ENCODE measurements around the gene COPZ2. TPM values are rescaled to one million over a fixed set of nuclear protein-coding genes. Genes with fewer than 3 reads are reported as not detected.
"Not testable (repeated sequence)": the region's sequence is repeated elsewhere in the genome, so short reads cannot be mapped to it uniquely, and the experiment has no call there.

The COPZ2 gene
- total and polyA plus RNA-seq, 4 donors, result 7.8 to 137 (median 31.3) TPM

- Histone ChIP-seq H3K27ac (ENCODE audit: low read depth, low read length) (no peak overlapping the region), H3K4me1 (ENCODE audit: control insufficient read depth, insufficient read depth, low read length) (no peaks in the 10 kb centered on the region), H3K27me3 (ENCODE audit: control insufficient read depth, insufficient read depth, low read length) (no peaks in the 10 kb centered on the region), H3K4me3 (ENCODE audit: low read depth, low read length) (no peak overlapping the region), H3K9me3 (ENCODE audit: control insufficient read depth, insufficient read depth, low read length) (no peaks in the 10 kb centered on the region), H3K36me3 (ENCODE audit: control insufficient read depth, insufficient read depth, low read length) (peaks cover 36% of the 10 kb centered on the region)
- WGBS (ENCODE audit: insufficient coverage), result 76% methylated on average over 3 of the region's 3 CpGs
- no peak for DNase-seq (ENCODE audit: low read depth in 4 of 6, low spot score in 6 of 6)
These were observed 30.9 kb upstream of the COPZ2 start for GRCh38 chr17:48068491-48068961.

- H3K27me3 ChIP-seq (ENCODE audit: control insufficient read depth, insufficient read depth, low read length); H3K27ac ChIP-seq (ENCODE audit: low read depth, low read length); H3K9me3 ChIP-seq (ENCODE audit: control insufficient read depth, insufficient read depth, low read length); DNase-seq (ENCODE audit: low read depth in 4 of 6, low spot score in 6 of 6); H3K4me3 ChIP-seq (ENCODE audit: low read depth, low read length); H3K4me1 ChIP-seq (ENCODE audit: control insufficient read depth, insufficient read depth, low read length): not testable (repeated sequence)
- peaks cover 32% of the 10 kb centered on the region for H3K36me3 ChIP-seq (ENCODE audit: control insufficient read depth, insufficient read depth, low read length)
- WGBS (ENCODE audit: insufficient coverage), result no CpG with 5 or more reads among the region's 2 CpGs
These were observed 30.2 kb upstream of the COPZ2 start for GRCh38 chr17:48067808-48068207.

- WGBS (ENCODE audit: insufficient coverage), result 100% methylated on average over 1 of the region's 3 CpGs
- H3K36me3 ChIP-seq (ENCODE audit: control insufficient read depth, insufficient read depth, low read length), result peaks cover 34% of the 10 kb centered on the region
These were observed 29.6 kb upstream of the COPZ2 start for GRCh38 chr17:48067245-48067644.

GRCh38 chr17:48066656-48067055, 29.1 kb upstream of the COPZ2 start:
- no peaks in the 10 kb centered on the region for H3K9me3 ChIP-seq (ENCODE audit: control insufficient read depth, insufficient read depth, low read length)
- no peak overlapping the region for H3K27ac ChIP-seq (ENCODE audit: low read depth, low read length)
- no peaks in the 10 kb centered on the region for H3K4me1 ChIP-seq (ENCODE audit: control insufficient read depth, insufficient read depth, low read length)
- peaks cover 37% of the 10 kb centered on the region for H3K36me3 ChIP-seq (ENCODE audit: control insufficient read depth, insufficient read depth, low read length)
- no peaks in the 10 kb centered on the region for H3K27me3 ChIP-seq (ENCODE audit: control insufficient read depth, insufficient read depth, low read length)
- WGBS (ENCODE audit: insufficient coverage), result 89% methylated on average over 1 of the region's 1 CpG
- no peak for DNase-seq (ENCODE audit: low read depth in 4 of 6, low spot score in 6 of 6)
- no peak overlapping the region for H3K4me3 ChIP-seq (ENCODE audit: low read depth, low read length)

More at GRCh38 chr17:48067245-48067644, 29.6 kb upstream of the COPZ2 start:
- no peak for DNase-seq (ENCODE audit: low read depth in 4 of 6, low spot score in 6 of 6)
- Histone ChIP-seq H3K4me3 (ENCODE audit: low read depth, low read length) (no peak overlapping the region), H3K4me1 (ENCODE audit: control insufficient read depth, insufficient read depth, low read length) (no peaks in the 10 kb centered on the region), H3K9me3 (ENCODE audit: control insufficient read depth, insufficient read depth, low read length) (no peaks in the 10 kb centered on the region), H3K27ac (ENCODE audit: low read depth, low read length) (no peak overlapping the region), H3K27me3 (ENCODE audit: control insufficient read depth, insufficient read depth, low read length) (no peaks in the 10 kb centered on the region)

- no peak overlapping the region for H3K27ac ChIP-seq (ENCODE audit: low read depth, low read length)
- H3K4me1 ChIP-seq (ENCODE audit: control insufficient read depth, insufficient read depth, low read length), result no peaks in the 10 kb centered on the region
- DNase-seq (ENCODE audit: low read depth in 4 of 6, low spot score in 6 of 6), result no peak
- no peaks in the 10 kb centered on the region for H3K27me3 ChIP-seq (ENCODE audit: control insufficient read depth, insufficient read depth, low read length)
- peaks cover 37% of the 10 kb centered on the region for H3K36me3 ChIP-seq (ENCODE audit: control insufficient read depth, insufficient read depth, low read length)
- no peaks in the 10 kb centered on the region for H3K9me3 ChIP-seq (ENCODE audit: control insufficient read depth, insufficient read depth, low read length)
- WGBS (ENCODE audit: insufficient coverage), result 0% methylated on average over 1 of the region's 1 CpG
- no peak overlapping the region for H3K4me3 ChIP-seq (ENCODE audit: low read depth, low read length)
These were observed 28.6 kb upstream of the COPZ2 start for GRCh38 chr17:48066192-48066591.

GRCh38 chr17:48064638-48065037, 27.0 kb upstream of the COPZ2 start:
- no peak overlapping the region for H3K4me3 ChIP-seq (ENCODE audit: low read depth, low read length)
- no peak for DNase-seq (ENCODE audit: low read depth in 4 of 6, low spot score in 6 of 6)
- no peaks in the 10 kb centered on the region for H3K27me3 ChIP-seq (ENCODE audit: control insufficient read depth, insufficient read depth, low read length)
- H3K4me1 ChIP-seq (ENCODE audit: control insufficient read depth, insufficient read depth, low read length), result no peaks in the 10 kb centered on the region
- no peaks in the 10 kb centered on the region for H3K9me3 ChIP-seq (ENCODE audit: control insufficient read depth, insufficient read depth, low read length)
- WGBS (ENCODE audit: insufficient coverage), result 67% methylated on average over 1 of the region's 3 CpGs
- no peak overlapping the region for H3K27ac ChIP-seq (ENCODE audit: low read depth, low read length)
- H3K36me3 ChIP-seq (ENCODE audit: control insufficient read depth, insufficient read depth, low read length), result peaks cover 52% of the 10 kb centered on the region

GRCh38 chr17:48062273-48062672, 24.7 kb upstream of the COPZ2 start:
- Histone ChIP-seq H3K4me1 (ENCODE audit: control insufficient read depth, insufficient read depth, low read length) (no peaks in the 10 kb centered on the region), H3K27ac (ENCODE audit: low read depth, low read length) (no peak overlapping the region), H3K36me3 (ENCODE audit: control insufficient read depth, insufficient read depth, low read length) (peaks cover 60% of the 10 kb centered on the region), H3K4me3 (ENCODE audit: low read depth, low read length) (no peak overlapping the region), H3K27me3 (ENCODE audit: control insufficient read depth, insufficient read depth, low read length) (no peaks in the 10 kb centered on the region), H3K9me3 (ENCODE audit: control insufficient read depth, insufficient read depth, low read length) (no peaks in the 10 kb centered on the region)
- 97% methylated on average over 6 of the region's 7 CpGs for WGBS (ENCODE audit: insufficient coverage)
- no peak for DNase-seq (ENCODE audit: low read depth in 4 of 6, low spot score in 6 of 6)

- H3K27ac ChIP-seq (ENCODE audit: low read depth, low read length), result no peak overlapping the region
- DNase-seq (ENCODE audit: low read depth in 4 of 6, low spot score in 6 of 6), result no peak
- H3K4me3 ChIP-seq (ENCODE audit: low read depth, low read length), result no peak overlapping the region
- H3K36me3 ChIP-seq (ENCODE audit: control insufficient read depth, insufficient read depth, low read length), result peaks cover 74% of the 10 kb centered on the region
- H3K9me3 ChIP-seq (ENCODE audit: control insufficient read depth, insufficient read depth, low read length), result no peaks in the 10 kb centered on the region
- no peaks in the 10 kb centered on the region for H3K27me3 ChIP-seq (ENCODE audit: control insufficient read depth, insufficient read depth, low read length)
- WGBS (ENCODE audit: insufficient coverage), result 75% methylated on average over 3 of the region's 7 CpGs
- peaks cover 14% of the 10 kb centered on the region for H3K4me1 ChIP-seq (ENCODE audit: control insufficient read depth, insufficient read depth, low read length)
These were observed 22.7 kb upstream of the COPZ2 start for GRCh38 chr17:48060249-48060648.

- H3K36me3 ChIP-seq (ENCODE audit: control insufficient read depth, insufficient read depth, low read length), result peaks cover 82% of the 10 kb centered on the region
These were observed 21.6 kb upstream of the COPZ2 start for GRCh38 chr17:48059125-48059668.

GRCh38 chr17:48058393-48059124, 21.0 kb upstream of the COPZ2 start:
- Histone ChIP-seq H3K27ac (ENCODE audit: low read depth, low read length) (no peak overlapping the region), H3K36me3 (ENCODE audit: control insufficient read depth, insufficient read depth, low read length) (peaks cover 82% of the 10 kb centered on the region), H3K4me3 (ENCODE audit: low read depth, low read length) (no peak overlapping the region), H3K4me1 (ENCODE audit: control insufficient read depth, insufficient read depth, low read length) (peaks cover 31% of the 10 kb centered on the region), H3K9me3 (ENCODE audit: control insufficient read depth, insufficient read depth, low read length) (no peaks in the 10 kb centered on the region), H3K27me3 (ENCODE audit: control insufficient read depth, insufficient read depth, low read length) (no peaks in the 10 kb centered on the region)
- WGBS (ENCODE audit: insufficient coverage), result 90% methylated on average over 10 of the region's 11 CpGs
- DNase-seq (ENCODE audit: low read depth in 4 of 6, low spot score in 6 of 6), result no peak

More at GRCh38 chr17:48059125-48059668, 21.6 kb upstream of the COPZ2 start:
- peaks cover 25% of the 10 kb centered on the region for H3K4me1 ChIP-seq (ENCODE audit: control insufficient read depth, insufficient read depth, low read length)
- H3K9me3 ChIP-seq (ENCODE audit: control insufficient read depth, insufficient read depth, low read length), result no peaks in the 10 kb centered on the region
- WGBS (ENCODE audit: insufficient coverage), result 95% methylated on average over 29 of the region's 32 CpGs
- no peak overlapping the region for H3K4me3 ChIP-seq (ENCODE audit: low read depth, low read length)
- H3K27ac ChIP-seq (ENCODE audit: low read depth, low read length), result no peak overlapping the region
- no peak for DNase-seq (ENCODE audit: low read depth in 4 of 6, low spot score in 6 of 6)
- no peaks in the 10 kb centered on the region for H3K27me3 ChIP-seq (ENCODE audit: control insufficient read depth, insufficient read depth, low read length)
